ENCODE results near the gene CCNG2.

CCNG2 gene

GRCh38 chr4:77147079-77147782, 9.8 kb upstream of the CCNG2 start:
- Histone ChIP-seq H3K4me3 (ENCODE audit: low read depth in 1 of 2, low read length in 1 of 2) (no peak overlapping the region), H3K36me3 (no peaks in the 10 kb centered on the region), H3K4me1 (ENCODE audit: control insufficient read depth in 1 of 2, insufficient read depth in 1 of 2, low read depth in 1 of 2, low read length in 1 of 2) (peaks cover 37 to 44% of the 10 kb centered on the region in 2 experiments), H3K9me3 (no peaks in the 10 kb centered on the region), H3K27ac (peak overlapping the region; percentile 84), H3K27me3 (no peaks in the 10 kb centered on the region)
- no peak for TF ChIP-seq CTCF (IDR thresholded peaks at IDR 0.05)

GRCh38 chr4:77148078-77148477, 8.9 kb upstream of the CCNG2 start:
- H3K4me3 ChIP-seq (ENCODE audit: low read depth in 1 of 2, low read length in 1 of 2), result no peak overlapping the region
- H3K9me3 ChIP-seq, result no peaks in the 10 kb centered on the region
- TF ChIP-seq CTCF (IDR thresholded peaks at IDR 0.05), result no peak
- H3K4me1 ChIP-seq (ENCODE audit: control insufficient read depth in 1 of 2, insufficient read depth in 1 of 2, low read depth in 1 of 2, low read length in 1 of 2), result peaks cover 46 to 53% of the 10 kb centered on the region in 2 experiments
- H3K27ac ChIP-seq, result peak overlapping the region; percentile 84
- H3K27me3 ChIP-seq, result no peaks in the 10 kb centered on the region
- H3K36me3 ChIP-seq, result no peaks in the 10 kb centered on the region

- Histone ChIP-seq H3K9me3 (no peaks in the 10 kb centered on the region), H3K4me1 (ENCODE audit: control insufficient read depth in 1 of 2, insufficient read depth in 1 of 2, low read depth in 1 of 2, low read length in 1 of 2) (peaks cover 50 to 59% of the 10 kb centered on the region in 2 experiments), H3K36me3 (no peaks in the 10 kb centered on the region), H3K4me3 (ENCODE audit: low read depth in 1 of 2, low read length in 1 of 2) (no peak overlapping the region), H3K27ac (no peak overlapping the region), H3K27me3 (no peaks in the 10 kb centered on the region)
- no peak for TF ChIP-seq CTCF (IDR thresholded peaks at IDR 0.05)
These were observed 7.2 kb upstream of the CCNG2 start for GRCh38 chr4:77149789-77150188.

GRCh38 chr4:77151241-77151640, 5.8 kb upstream of the CCNG2 start:
- Histone ChIP-seq H3K9me3 (no peaks in the 10 kb centered on the region), H3K36me3 (no peaks in the 10 kb centered on the region), H3K4me3 (ENCODE audit: low read depth in 1 of 2, low read length in 1 of 2) (no peak overlapping the region), H3K4me1 (ENCODE audit: control insufficient read depth in 1 of 2, insufficient read depth in 1 of 2, low read depth in 1 of 2, low read length in 1 of 2) (peaks cover 42 to 52% of the 10 kb centered on the region in 2 experiments), H3K27ac (no peak overlapping the region), H3K27me3 (no peaks in the 10 kb centered on the region)
- TF ChIP-seq CTCF (IDR thresholded peaks at IDR 0.05), result no peak

- Histone ChIP-seq H3K4me1 (ENCODE audit: control insufficient read depth in 1 of 2, insufficient read depth in 1 of 2, low read depth in 1 of 2, low read length in 1 of 2) (peaks cover 33 to 45% of the 10 kb centered on the region in 2 experiments), H3K4me3 (ENCODE audit: low read depth in 1 of 2, low read length in 1 of 2) (no peak overlapping the region), H3K36me3 (no peaks in the 10 kb centered on the region), H3K27ac (peak overlapping the region; percentile 37), H3K27me3 (no peaks in the 10 kb centered on the region), H3K9me3 (no peaks in the 10 kb centered on the region)
- no peak for TF ChIP-seq CTCF (IDR thresholded peaks at IDR 0.05)
These were observed 4.6 kb upstream of the CCNG2 start for GRCh38 chr4:77152421-77152820.
